Nephron progenitor cell (in vitro differentiated cells): ENCODE data around the gene BBLN.

ENCODE experiments used
- DNase-seq: peaks from one replicate; pipeline ENCODE4 v3.0.0; 2021
- H3K27ac Mint-ChIP-seq: 2 replicates; pipeline ENCODE4 v1.8.0; 2021; ENCODE audit warnings: mild to moderate bottlenecking, moderate library complexity, mixed read lengths
- H3K27me3 Mint-ChIP-seq: 2 replicates; pipeline ENCODE4 v1.8.0; 2021; ENCODE audit warnings: mild to moderate bottlenecking, low read depth, mixed read lengths; ENCODE audit not compliant: poor library complexity
- H3K36me3 Mint-ChIP-seq: 2 replicates; pipeline ENCODE4 v1.8.0; 2021; ENCODE audit warnings: low read depth, mixed read lengths
- H3K4me1 Mint-ChIP-seq: 2 replicates; pipeline ENCODE4 v1.8.0; 2021; ENCODE audit warnings: mixed read lengths
- H3K4me3 Mint-ChIP-seq: 2 replicates; pipeline ENCODE4 v1.8.0; 2021; ENCODE audit warnings: mild to moderate bottlenecking, moderate library complexity, mixed read lengths
- H3K9me3 Mint-ChIP-seq: 2 replicates; pipeline ENCODE4 v1.8.0; 2021; ENCODE audit warnings: mild to moderate bottlenecking, moderate library complexity, mixed read lengths
- TF ChIP-seq, protein P1 (sequence below): fragments of 200-600 bp; sonication (generic); IDR thresholded peaks from 2 replicates; pipeline ENCODE4 v1.5.0; 2021; ENCODE audit warnings: antibody characterized with exemption

BBLN gene

DNA sequence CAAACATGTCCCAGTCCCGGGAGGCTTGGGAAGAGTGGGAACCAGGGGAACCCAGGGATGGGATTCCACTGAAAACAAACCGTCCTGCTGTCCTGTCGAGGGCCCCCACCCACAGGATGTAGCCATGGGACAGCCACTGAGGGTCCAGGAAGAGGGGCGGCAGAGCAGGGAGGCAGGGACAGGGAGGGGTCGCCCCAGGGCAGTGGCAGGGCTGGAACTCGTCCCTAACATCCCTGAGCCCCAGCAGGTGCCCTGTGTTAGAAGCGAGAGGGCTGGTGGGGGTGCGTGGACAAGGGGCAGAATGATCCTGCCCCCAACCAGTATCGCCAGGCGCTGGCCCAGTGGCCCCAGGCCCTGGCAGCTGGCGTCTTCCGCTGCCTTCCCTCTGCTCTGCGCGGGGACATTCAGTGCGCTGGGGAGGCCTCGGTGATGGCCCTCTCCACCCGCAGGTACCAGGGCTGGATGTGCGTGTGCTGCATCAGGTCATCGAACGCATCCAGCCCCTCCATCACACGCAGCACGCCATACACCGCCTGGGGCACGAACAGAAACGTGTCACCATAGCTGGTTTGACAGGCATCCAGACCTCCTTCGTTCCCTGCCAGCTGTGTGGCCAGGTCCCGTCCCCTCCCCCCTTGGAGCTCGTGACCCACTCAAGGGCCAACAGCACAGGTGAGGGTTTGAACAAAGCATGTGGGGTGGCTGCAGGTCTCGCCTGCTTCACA, 39.2 kb upstream of the BBLN start:
- Mint-ChIP-seq H3K9me3 (no peaks in the 10 kb centered on the region), H3K4me1 (peaks cover 18% of the 10 kb centered on the region), H3K4me3 (no peak overlapping the region), H3K36me3 (no peaks in the 10 kb centered on the region), H3K27me3 (no peaks in the 10 kb centered on the region), H3K27ac (no peak overlapping the region)
- TF ChIP-seq, protein P1, sequence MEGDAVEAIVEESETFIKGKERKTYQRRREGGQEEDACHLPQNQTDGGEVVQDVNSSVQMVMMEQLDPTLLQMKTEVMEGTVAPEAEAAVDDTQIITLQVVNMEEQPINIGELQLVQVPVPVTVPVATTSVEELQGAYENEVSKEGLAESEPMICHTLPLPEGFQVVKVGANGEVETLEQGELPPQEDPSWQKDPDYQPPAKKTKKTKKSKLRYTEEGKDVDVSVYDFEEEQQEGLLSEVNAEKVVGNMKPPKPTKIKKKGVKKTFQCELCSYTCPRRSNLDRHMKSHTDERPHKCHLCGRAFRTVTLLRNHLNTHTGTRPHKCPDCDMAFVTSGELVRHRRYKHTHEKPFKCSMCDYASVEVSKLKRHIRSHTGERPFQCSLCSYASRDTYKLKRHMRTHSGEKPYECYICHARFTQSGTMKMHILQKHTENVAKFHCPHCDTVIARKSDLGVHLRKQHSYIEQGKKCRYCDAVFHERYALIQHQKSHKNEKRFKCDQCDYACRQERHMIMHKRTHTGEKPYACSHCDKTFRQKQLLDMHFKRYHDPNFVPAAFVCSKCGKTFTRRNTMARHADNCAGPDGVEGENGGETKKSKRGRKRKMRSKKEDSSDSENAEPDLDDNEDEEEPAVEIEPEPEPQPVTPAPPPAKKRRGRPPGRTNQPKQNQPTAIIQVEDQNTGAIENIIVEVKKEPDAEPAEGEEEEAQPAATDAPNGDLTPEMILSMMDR = no peak
- no peak for DNase-seq

DNA sequence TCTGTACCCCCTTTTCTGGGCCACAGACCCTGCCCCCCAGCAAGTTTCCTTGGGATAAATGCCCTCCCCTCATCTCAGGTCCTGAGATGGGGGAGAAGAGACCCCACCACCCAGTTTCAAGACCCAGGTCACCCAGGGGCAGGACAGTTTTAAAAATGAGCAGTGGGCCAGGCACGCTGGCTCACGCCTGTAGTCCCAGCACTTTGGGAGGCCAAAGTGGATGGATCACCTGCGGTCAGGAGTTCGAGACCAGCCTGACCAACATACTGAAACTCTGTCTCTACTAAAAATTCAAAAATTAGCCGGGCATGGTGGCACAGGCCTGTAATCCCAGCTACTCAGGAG, 38.6 kb upstream of the BBLN start:
- Mint-ChIP-seq H3K4me1 (peaks cover 23% of the 10 kb centered on the region), H3K4me3 (no peak overlapping the region), H3K27me3 (no peaks in the 10 kb centered on the region), H3K27ac (no peak overlapping the region), H3K36me3 (no peaks in the 10 kb centered on the region), H3K9me3 (no peaks in the 10 kb centered on the region)
- DNase-seq = no peak
- TF ChIP-seq, protein P1 = no peak

DNA sequence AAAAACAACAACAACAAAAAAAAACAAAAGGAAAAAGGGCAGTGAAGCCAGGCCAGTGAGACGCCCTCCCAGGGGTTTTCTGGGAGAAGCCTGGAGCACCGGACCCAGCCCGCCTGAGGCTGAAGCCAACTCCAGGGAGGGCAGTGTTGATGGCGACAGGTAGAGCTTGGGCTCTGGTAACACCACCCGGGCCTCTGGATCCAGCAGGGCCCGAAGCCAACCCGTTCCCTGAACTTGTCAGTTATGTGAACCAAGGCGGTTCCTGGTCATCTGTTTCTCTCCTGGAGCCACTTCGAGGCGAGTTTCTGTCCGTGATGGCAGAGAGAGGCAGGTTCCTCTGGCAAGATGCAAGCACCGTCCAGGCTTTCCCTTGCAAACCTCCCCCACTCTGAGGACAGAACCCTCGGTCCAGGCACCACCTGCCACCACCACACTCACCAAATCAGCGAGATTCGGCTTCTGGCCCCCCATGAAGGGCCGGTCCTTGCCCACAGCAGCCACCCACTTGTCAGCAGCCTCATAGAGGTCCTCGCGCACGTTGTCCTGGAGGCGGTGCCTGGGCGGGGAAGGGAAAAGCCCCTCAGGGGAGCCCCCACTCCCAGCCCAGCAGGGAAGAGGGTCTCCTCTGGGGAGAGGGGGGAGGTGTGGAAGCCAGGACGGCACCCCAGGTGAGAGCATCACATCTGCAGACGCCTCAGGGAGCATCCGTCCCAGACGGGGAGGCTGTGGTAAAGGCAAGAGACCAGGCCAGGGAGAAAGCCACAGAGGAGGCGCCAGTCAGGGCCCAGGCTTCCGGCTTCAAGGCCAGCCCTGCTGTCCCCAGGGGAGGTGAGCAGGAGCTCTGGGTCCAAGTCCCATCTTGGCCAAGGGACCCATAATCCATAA, 37.9 kb upstream of the BBLN start:
- H3K27me3 Mint-ChIP-seq = no peaks in the 10 kb centered on the region
- TF ChIP-seq, protein P1 = no peak
- peaks cover 25% of the 10 kb centered on the region for H3K4me1 Mint-ChIP-seq
- no peak overlapping the region for H3K4me3 Mint-ChIP-seq
- DNase-seq = no peak
- no peaks in the 10 kb centered on the region for H3K9me3 Mint-ChIP-seq
- H3K27ac Mint-ChIP-seq = no peak overlapping the region
- H3K36me3 Mint-ChIP-seq = no peaks in the 10 kb centered on the region

DNA sequence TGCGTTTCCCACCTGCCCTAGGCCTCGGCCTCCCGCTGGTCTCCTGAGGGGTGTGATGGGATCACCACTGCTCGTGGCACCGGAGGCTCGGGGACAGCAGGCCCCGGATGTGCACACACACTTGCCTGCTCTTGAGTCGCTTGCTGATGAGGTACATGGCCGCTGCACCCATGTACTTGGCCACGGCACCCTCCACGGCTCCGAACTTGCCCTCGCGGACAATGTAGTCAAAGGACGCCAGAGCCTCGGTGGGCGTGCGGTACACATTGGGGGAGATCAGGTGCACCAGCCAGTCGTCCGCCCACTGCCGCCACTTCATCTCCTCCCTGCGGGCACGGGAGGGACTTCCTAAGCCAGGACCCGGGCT, 37.3 kb upstream of the BBLN start:
- Mint-ChIP-seq H3K36me3 (no peaks in the 10 kb centered on the region), H3K4me3 (no peak overlapping the region), H3K4me1 (peaks cover 20% of the 10 kb centered on the region), H3K27ac (no peak overlapping the region), H3K27me3 (no peaks in the 10 kb centered on the region), H3K9me3 (no peaks in the 10 kb centered on the region)
- TF ChIP-seq, protein P1 = no peak
- DNase-seq = no peak

DNA sequence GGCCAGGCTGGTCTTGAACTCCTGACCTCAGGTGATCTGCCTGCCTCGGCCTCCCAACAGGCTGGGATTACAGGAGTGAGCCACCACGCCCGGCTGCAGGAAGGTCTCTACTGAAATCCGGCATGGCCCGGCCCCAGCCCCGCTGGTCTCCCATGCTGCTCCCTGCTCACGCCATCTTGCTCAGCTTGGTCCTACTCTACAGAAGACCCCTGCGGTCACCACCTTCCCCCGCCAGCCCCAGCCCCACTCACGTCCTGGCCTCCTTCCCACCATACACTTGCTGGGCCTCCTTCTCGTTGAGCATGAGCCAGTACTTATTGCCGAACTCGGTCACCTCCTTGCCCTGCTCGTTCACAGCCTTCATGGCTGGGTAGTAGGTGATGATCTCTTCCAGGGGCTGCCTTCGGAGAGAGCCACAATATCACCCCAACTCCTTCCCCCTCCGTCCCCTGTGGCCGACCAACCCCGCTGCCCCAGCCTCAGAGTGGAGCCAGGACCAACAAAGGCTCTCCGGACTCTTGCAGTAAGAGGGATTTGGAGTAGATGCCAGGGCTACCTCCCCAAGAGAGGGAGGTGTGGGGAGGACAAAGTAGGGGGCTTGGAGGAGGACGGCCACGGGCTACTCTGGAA, 36.5 kb upstream of the BBLN start:
- H3K4me1 Mint-ChIP-seq = peaks cover 22% of the 10 kb centered on the region
- H3K9me3 Mint-ChIP-seq = peaks cover 7% of the 10 kb centered on the region
- TF ChIP-seq, protein P1 = no peak
- no peak overlapping the region for H3K4me3 Mint-ChIP-seq
- no peaks in the 10 kb centered on the region for H3K27me3 Mint-ChIP-seq
- H3K36me3 Mint-ChIP-seq = no peaks in the 10 kb centered on the region
- no peak overlapping the region for H3K27ac Mint-ChIP-seq
- no peak for DNase-seq
